ENCODE data around the gene ACP6. TPM values are rescaled to one million over a fixed set of nuclear protein-coding genes. Genes with fewer than 3 reads are reported as not detected.

The ACP6 gene
- polyA plus RNA-seq, 1 experiment, result 8.6 TPM

DNA sequence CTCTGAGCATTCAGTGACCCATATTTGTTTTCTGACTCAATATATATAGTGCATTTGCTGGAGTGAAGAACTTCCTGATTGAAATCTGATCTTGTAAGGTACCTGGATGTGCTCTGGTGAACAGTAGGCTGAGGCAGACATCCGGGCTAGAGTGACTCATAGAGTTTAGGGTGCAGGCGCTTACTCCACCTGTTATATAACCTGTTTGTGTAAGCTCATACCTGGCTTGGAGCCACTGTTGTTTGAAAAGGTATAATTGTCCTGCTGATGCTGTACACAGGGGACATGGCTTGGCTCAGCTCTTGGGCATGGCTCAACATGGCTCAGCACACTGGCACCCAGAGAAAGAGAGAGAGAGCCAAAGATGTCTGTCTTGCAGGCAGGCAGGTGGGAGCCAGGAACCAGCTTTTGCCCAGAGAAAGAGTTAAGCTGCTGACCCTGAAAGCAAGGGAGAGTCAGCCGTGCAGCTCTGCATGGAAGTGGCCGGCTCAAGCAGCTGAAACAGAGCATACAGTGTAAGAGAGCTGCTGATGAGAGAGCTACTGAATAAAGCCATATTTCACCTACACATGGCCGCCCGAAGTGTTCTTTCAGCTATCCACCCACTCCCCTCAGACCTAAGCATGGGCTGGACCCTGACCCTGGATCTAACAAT, 46.9 kb upstream of the ACP6 start:
- POLR2A ChIA-PET, result no interaction called here
- H3K4me3 ChIP-seq (ENCODE audit: low read depth, low read length), result no peak overlapping the region
- no peaks in the 10 kb centered on the region for H3K9me3 ChIP-seq (ENCODE audit: control insufficient read depth, insufficient read depth, low read length)
- TF ChIP-seq, protein P1, sequence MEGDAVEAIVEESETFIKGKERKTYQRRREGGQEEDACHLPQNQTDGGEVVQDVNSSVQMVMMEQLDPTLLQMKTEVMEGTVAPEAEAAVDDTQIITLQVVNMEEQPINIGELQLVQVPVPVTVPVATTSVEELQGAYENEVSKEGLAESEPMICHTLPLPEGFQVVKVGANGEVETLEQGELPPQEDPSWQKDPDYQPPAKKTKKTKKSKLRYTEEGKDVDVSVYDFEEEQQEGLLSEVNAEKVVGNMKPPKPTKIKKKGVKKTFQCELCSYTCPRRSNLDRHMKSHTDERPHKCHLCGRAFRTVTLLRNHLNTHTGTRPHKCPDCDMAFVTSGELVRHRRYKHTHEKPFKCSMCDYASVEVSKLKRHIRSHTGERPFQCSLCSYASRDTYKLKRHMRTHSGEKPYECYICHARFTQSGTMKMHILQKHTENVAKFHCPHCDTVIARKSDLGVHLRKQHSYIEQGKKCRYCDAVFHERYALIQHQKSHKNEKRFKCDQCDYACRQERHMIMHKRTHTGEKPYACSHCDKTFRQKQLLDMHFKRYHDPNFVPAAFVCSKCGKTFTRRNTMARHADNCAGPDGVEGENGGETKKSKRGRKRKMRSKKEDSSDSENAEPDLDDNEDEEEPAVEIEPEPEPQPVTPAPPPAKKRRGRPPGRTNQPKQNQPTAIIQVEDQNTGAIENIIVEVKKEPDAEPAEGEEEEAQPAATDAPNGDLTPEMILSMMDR (IDR thresholded peaks at IDR 0.05; ENCODE audit: low read depth, low read length), result no peak
- H3K27ac ChIP-seq (ENCODE audit: low read depth, low read length), result no peak overlapping the region
- no peak for DNase-seq (ENCODE audit: low read depth, low spot score)
- peaks cover 2% of the 10 kb centered on the region for H3K27me3 ChIP-seq (ENCODE audit: control insufficient read depth, insufficient read depth, low read length)
- CTCF ChIA-PET, result no interaction called here

- Histone ChIP-seq H3K27me3 (ENCODE audit: control insufficient read depth, insufficient read depth, low read length) (peaks cover 3% of the 10 kb centered on the region), H3K4me3 (ENCODE audit: low read depth, low read length) (no peak overlapping the region), H3K27ac (ENCODE audit: low read depth, low read length) (no peak overlapping the region), H3K9me3 (ENCODE audit: control insufficient read depth, insufficient read depth, low read length) (no peaks in the 10 kb centered on the region)
- ChIA-PET POLR2A (no interaction called here), CTCF (no interaction called here)
- DNase-seq (ENCODE audit: low read depth, low spot score), result no peak
- TF ChIP-seq, protein P1 (IDR thresholded peaks at IDR 0.05; ENCODE audit: low read depth, low read length), result no peak
These were observed 42.3 kb upstream of the ACP6 start for GRCh38 chr1:147712605-147713004.

- TF ChIP-seq, protein P1 (IDR thresholded peaks at IDR 0.05; ENCODE audit: low read depth, low read length), result peak; percentile 93
- Histone ChIP-seq H3K4me3 (ENCODE audit: low read depth, low read length) (no peak overlapping the region), H3K27me3 (ENCODE audit: control insufficient read depth, insufficient read depth, low read length) (peaks cover 4% of the 10 kb centered on the region), H3K9me3 (ENCODE audit: control insufficient read depth, insufficient read depth, low read length) (no peaks in the 10 kb centered on the region), H3K27ac (ENCODE audit: low read depth, low read length) (no peak overlapping the region)
- DNase-seq (ENCODE audit: low read depth, low spot score), result peak; percentile 32
- POLR2A ChIA-PET, result no interaction called here
- CTCF ChIA-PET, result interaction anchor here (0.9 to 1.5 kb wide), 3 partner anchors 9 to 193 kb away, joined by 3 read pairs; no protein-coding TSS in a partner anchor
These were observed 30.0 kb upstream of the ACP6 start for GRCh38 chr1:147700042-147701006.

DNA sequence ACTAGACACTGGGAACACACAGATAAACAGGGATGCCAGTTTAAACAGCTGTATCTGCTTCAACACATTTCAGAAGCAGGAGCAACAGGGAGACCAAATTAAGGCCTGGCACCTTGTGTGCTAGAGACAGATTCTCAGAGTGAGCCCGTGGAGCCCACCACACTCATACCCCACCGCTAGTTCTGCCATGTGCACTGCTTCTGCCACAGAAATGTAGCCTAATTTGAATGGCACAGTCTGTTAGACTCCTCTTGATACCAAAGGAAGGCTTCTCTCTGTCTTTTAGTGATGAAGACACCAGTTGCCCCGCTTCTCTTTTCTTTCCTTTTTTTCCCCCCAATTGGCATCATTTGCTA, 29.3 kb upstream of the ACP6 start:
- ChIA-PET CTCF (interaction anchor here (0.9 to 1.5 kb wide), 3 partner anchors 8 to 193 kb away, joined by 3 read pairs; no protein-coding TSS in a partner anchor), POLR2A (no interaction called here)
- no peak overlapping the region for H3K4me3 ChIP-seq (ENCODE audit: low read depth, low read length)
- DNase-seq (ENCODE audit: low read depth, low spot score), result no peak
- H3K27me3 ChIP-seq (ENCODE audit: control insufficient read depth, insufficient read depth, low read length), result peaks cover 4% of the 10 kb centered on the region
- no peaks in the 10 kb centered on the region for H3K9me3 ChIP-seq (ENCODE audit: control insufficient read depth, insufficient read depth, low read length)
- TF ChIP-seq, protein P1 (IDR thresholded peaks at IDR 0.05; ENCODE audit: low read depth, low read length), result no peak
- H3K27ac ChIP-seq (ENCODE audit: low read depth, low read length), result no peak overlapping the region

All from AG04450 (cell line).